GM19463 (cell line): ENCODE data around the gene GFOD1.

Source experiments
- ATAC-seq: cut with Tn5 transposase; IDR thresholded peaks from one replicate; pipeline ENCODE4 v1.9.1; 2021; ENCODE audit warnings: mild to moderate bottlenecking, moderate library complexity; ENCODE audit not compliant: unreplicated experiment

The GFOD1 gene

GRCh38 chr6:13383328-13384163 lies 103.9 kb downstream of the GFOD1 start:
- ATAC-seq: peak; percentile 98

- ATAC-seq: no peak
Observed at GRCh38 chr6:13380761-13381160, 106.6 kb downstream of the GFOD1 start.

- ATAC-seq: no peak
Observed at GRCh38 chr6:13378669-13379590, 108.5 kb downstream of the GFOD1 start.

- no peak for ATAC-seq
Observed at GRCh38 chr6:13377054-13377758, 110.2 kb downstream of the GFOD1 start.

GRCh38 chr6:13375360-13375878 lies 112.0 kb downstream of the GFOD1 start:
- peak; percentile 73 for ATAC-seq

- ATAC-seq: no peak
Observed at GRCh38 chr6:13373919-13374318, 113.5 kb downstream of the GFOD1 start.

- no peak for ATAC-seq
Observed at GRCh38 chr6:13373488-13373886, 113.9 kb downstream of the GFOD1 start.

GRCh38 chr6:13372688-13373487 lies 114.5 kb downstream of the GFOD1 start:
- ATAC-seq: no peak

GRCh38 chr6:13372076-13372475 lies 115.3 kb downstream of the GFOD1 start:
- no peak for ATAC-seq

- ATAC-seq: no peak
Observed at GRCh38 chr6:13371421-13372072, 115.9 kb downstream of the GFOD1 start.

GRCh38 chr6:13370623-13371022 lies 116.8 kb downstream of the GFOD1 start:
- ATAC-seq: no peak

GRCh38 chr6:13369591-13369990 lies 117.8 kb downstream of the GFOD1 start:
- ATAC-seq: no peak

GRCh38 chr6:13368731-13369115 lies 118.7 kb downstream of the GFOD1 start:
- ATAC-seq: no peak

- ATAC-seq: no peak
Observed at GRCh38 chr6:13368079-13368730, 119.2 kb downstream of the GFOD1 start.

GRCh38 chr6:13367396-13367795 lies 120.0 kb downstream of the GFOD1 start:
- no peak for ATAC-seq

- ATAC-seq: no peak
Observed at GRCh38 chr6:13365320-13365719, 122.1 kb downstream of the GFOD1 start.

GRCh38 chr6:13364842-13365241 lies 122.6 kb downstream of the GFOD1 start:
- no peak for ATAC-seq

- ATAC-seq: no peak
Observed at GRCh38 chr6:13362412-13362811, 125.0 kb downstream of the GFOD1 start.
